ENCODE data around the gene ANKH.
A peak's percentile ranks its signal among the peaks of the same experiment; 100 is the strongest.

The ANKH gene

DNA sequence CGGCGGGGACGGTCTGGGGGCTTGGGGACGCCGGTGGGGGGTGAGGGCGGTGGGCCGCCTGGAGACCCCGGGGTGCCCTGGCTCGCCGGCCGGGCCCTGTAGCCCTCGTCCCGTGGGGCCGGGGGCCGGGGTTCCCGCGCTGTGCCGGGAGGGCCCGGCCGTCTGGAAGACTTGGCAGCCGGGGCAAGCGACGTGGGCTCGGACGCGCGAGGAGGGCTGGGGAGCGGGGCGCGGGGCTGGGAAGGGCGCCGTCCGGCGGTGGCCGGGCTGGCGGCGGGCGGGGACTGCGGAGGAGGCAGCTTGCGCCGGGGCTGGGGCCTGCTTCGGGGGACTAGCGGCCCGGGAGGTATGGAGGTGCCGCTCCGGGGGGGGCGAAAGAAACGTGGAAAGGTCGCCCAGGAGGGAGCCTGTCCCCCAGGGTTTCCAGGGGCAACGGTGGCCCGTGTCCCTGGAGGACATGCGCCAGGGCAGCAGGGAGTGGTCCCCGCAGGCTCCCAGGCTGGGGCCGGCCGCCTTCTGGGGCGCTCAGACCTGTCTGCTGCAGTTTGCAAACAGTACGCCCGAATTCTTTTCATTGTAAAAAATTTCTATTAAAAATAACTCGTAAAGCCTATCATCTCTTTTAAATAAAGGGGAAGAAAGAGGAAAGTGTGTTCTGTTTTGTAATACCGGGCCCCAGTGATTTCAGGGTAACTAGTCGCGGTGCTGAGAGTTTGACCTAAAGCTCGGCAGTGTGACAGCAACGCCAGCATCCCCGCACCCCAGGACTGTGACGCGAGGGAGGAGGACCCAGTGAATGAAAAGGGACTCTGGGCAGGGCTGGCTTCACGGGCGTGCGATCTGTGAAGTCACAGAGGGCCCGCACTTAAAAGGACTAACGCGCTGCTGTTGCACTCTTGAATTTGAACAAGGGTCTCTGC is 752 bp upstream of the ANKH start:
- Histone ChIP-seq H3K36me3 (ENCODE audit: insufficient read depth, low read length) (no peaks in the 10 kb centered on the region), H3K27me3 (ENCODE audit: insufficient read depth, low read length) (no peaks in the 10 kb centered on the region), H3K27ac (ENCODE audit: low read depth, low read length) (peak overlapping the region; percentile 72), H3K79me2 (ENCODE audit: control insufficient read depth, insufficient read depth, low read length, unreplicated experiment) (peaks cover 28% of the 10 kb centered on the region), H2AFZ (ENCODE audit: low read length, unreplicated experiment) (peak overlapping the region; percentile 0), H3K4me1 (ENCODE audit: control insufficient read depth, insufficient read depth, low read length, unreplicated experiment) (peaks cover 13% of the 10 kb centered on the region), H3K4me3 (ENCODE audit: low read depth, low read length) (peak overlapping the region; percentile 88)

DNA sequence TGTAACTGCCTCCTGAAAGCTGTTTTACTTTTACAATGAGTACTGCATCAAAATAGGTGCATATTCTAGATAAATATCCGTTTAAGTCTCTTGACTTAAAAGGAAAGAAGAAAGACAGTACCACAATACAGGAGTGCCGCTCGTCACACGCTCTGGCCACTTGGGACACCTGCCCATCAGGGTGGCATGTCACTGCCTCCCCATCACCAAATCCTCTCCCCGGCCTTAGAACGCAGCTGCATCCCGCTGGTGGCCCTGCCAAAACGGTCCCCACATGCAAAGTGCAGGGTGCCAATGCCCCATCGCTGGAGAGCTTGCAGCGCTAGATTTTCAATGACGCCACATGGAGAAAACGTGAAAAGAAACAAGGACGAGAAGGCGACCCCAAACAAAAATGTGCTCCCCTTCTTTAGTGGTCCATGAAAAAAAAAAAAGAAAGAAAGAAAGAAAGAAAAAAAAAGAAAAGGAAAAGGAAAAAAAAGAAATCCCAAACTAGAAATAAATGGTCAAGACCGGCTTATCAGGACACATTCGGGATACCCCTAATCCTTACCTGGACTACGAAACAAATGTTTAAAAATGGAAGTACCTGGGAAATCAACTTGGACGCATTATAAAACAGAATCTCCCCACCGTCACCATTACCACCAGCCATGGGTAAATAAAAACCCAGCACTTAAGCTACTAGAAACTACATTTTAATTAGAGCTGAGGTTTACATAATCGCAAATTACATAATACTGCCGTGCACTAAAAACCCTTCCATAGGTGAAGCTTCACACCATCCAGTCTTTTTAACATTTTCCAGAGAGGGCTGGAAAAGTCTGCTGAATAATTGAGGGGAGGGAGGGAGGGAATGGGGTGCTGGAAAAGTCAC is 1.0 kb downstream of the ANKH start:
- H3K27me3 ChIP-seq (ENCODE audit: insufficient read depth, low read length): no peaks in the 10 kb centered on the region
- H3K4me3 ChIP-seq (ENCODE audit: low read depth, low read length): peak overlapping the region; percentile 85
- H2AFZ ChIP-seq (ENCODE audit: low read length, unreplicated experiment): peak overlapping the region; percentile 16
- H3K27ac ChIP-seq (ENCODE audit: low read depth, low read length): peak overlapping the region; percentile 45
- H3K79me2 ChIP-seq (ENCODE audit: control insufficient read depth, insufficient read depth, low read length, unreplicated experiment): peaks cover 32% of the 10 kb centered on the region
- peaks cover 13% of the 10 kb centered on the region for H3K4me1 ChIP-seq (ENCODE audit: control insufficient read depth, insufficient read depth, low read length, unreplicated experiment)
- no peaks in the 10 kb centered on the region for H3K36me3 ChIP-seq (ENCODE audit: insufficient read depth, low read length)

DNA sequence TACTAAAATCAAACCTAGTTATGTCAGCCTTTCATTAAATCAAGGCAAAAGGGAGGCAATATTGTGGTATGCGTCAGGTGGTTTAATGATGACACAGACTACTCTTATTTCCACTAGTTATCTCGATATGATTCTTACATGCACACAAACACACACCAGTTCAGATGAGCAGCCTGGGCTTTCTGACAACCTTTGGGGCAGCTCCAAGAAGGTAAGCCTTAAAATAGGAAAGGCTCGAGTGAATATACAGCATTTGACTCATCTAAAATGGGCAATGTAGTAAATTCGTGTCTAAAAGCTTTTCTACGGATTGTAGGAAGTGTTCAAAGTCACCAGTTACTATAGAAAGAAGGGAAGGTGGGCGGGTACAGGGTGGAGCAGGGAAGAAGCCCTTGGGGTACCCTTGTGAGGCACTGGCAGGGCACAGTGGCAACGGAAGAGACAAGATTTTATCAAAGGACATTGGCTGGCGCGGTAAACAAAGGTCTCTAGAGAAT is 1.9 kb downstream of the ANKH start:
- Histone ChIP-seq H3K27ac (ENCODE audit: low read depth, low read length) (no peak overlapping the region), H3K79me2 (ENCODE audit: control insufficient read depth, insufficient read depth, low read length, unreplicated experiment) (peaks cover 37% of the 10 kb centered on the region), H3K4me3 (ENCODE audit: low read depth, low read length) (peak overlapping the region; percentile 85), H2AFZ (ENCODE audit: low read length, unreplicated experiment) (no peak overlapping the region), H3K27me3 (ENCODE audit: insufficient read depth, low read length) (no peaks in the 10 kb centered on the region), H3K4me1 (ENCODE audit: control insufficient read depth, insufficient read depth, low read length, unreplicated experiment) (peaks cover 13% of the 10 kb centered on the region), H3K36me3 (ENCODE audit: insufficient read depth, low read length) (no peaks in the 10 kb centered on the region)

DNA sequence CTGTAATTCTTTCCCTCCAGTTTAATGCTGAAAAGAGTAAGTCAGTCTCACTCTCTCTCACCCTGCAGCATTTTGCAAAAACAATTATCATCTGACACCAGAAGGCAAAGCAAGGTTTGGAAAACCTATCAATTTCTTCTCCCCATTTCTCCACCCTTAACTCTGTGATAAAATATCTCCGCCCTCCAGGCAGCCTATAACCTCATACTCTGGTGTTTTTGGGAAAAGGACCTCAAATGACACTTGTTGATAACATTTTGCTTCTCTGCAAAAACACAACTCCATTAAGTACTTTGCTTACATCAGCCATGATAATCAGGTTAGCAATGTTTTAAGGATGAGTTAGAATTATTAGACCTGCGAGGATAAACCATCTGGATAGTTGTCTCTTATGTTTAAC is 2.3 kb downstream of the ANKH start:
- Histone ChIP-seq H3K27ac (ENCODE audit: low read depth, low read length) (no peak overlapping the region), H3K27me3 (ENCODE audit: insufficient read depth, low read length) (no peaks in the 10 kb centered on the region), H3K4me1 (ENCODE audit: control insufficient read depth, insufficient read depth, low read length, unreplicated experiment) (peaks cover 13% of the 10 kb centered on the region), H3K79me2 (ENCODE audit: control insufficient read depth, insufficient read depth, low read length, unreplicated experiment) (peaks cover 41% of the 10 kb centered on the region), H2AFZ (ENCODE audit: low read length, unreplicated experiment) (no peak overlapping the region), H3K4me3 (ENCODE audit: low read depth, low read length) (peak overlapping the region; percentile 85), H3K36me3 (ENCODE audit: insufficient read depth, low read length) (no peaks in the 10 kb centered on the region)

DNA sequence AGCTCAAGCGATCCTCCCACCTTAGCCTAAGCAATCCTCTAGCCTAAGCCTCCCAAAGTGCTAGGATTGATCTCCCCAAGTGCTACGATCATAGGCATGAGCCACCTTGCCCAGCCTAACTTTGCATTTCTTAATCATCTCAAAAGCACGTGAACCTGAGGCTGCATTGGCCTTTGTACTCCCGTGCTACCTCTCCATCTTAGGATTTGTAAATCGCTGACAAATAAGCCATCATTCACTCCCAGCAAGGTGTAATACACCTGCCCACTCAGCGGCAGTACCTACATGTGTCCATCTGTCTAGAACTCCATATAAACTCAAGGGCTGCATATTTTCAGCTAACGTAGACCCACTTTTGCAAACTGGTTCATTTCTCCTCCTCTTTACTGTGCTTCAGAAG is 2.8 kb downstream of the ANKH start:
- Histone ChIP-seq H3K27me3 (ENCODE audit: insufficient read depth, low read length) (no peaks in the 10 kb centered on the region), H3K4me1 (ENCODE audit: control insufficient read depth, insufficient read depth, low read length, unreplicated experiment) (peaks cover 13% of the 10 kb centered on the region), H3K79me2 (ENCODE audit: control insufficient read depth, insufficient read depth, low read length, unreplicated experiment) (peaks cover 43% of the 10 kb centered on the region), H3K4me3 (ENCODE audit: low read depth, low read length) (peak overlapping the region; percentile 85), H2AFZ (ENCODE audit: low read length, unreplicated experiment) (no peak overlapping the region), H3K36me3 (ENCODE audit: insufficient read depth, low read length) (no peaks in the 10 kb centered on the region), H3K27ac (ENCODE audit: low read depth, low read length) (no peak overlapping the region)

DNA sequence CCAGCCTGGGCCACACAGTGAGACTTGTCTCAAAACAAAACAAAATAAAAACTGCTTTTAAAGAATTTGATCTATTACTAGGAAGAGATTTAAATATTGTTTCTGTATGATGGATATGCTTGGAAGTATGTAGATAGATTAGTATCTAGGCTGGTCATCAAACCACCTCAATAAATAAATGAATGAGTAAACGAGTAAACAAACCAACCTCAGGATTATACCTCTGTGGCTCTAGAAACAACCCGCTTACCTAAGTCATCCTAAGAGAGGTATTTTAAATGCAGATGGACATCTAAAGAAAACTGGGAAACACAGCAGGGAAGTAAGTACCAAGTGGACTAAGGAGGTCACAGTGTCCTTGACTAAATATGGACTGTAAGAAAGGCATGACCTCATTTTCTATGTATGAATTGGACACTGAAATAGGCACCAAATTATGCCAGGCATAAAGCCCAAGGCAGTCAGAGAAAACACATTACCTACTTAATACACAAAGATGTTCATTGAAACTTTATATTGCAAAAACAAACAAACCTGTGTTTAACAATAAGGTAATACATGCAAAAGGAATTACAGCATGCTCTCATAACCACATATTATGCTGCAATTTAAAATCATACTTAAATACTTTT is 7.3 kb downstream of the ANKH start:
- Histone ChIP-seq H3K79me2 (ENCODE audit: control insufficient read depth, insufficient read depth, low read length, unreplicated experiment) (peaks cover 50% of the 10 kb centered on the region), H3K27ac (ENCODE audit: low read depth, low read length) (no peak overlapping the region), H2AFZ (ENCODE audit: low read length, unreplicated experiment) (no peak overlapping the region), H3K36me3 (ENCODE audit: insufficient read depth, low read length) (no peaks in the 10 kb centered on the region), H3K27me3 (ENCODE audit: insufficient read depth, low read length) (no peaks in the 10 kb centered on the region), H3K4me3 (ENCODE audit: low read depth, low read length) (no peak overlapping the region), H3K4me1 (ENCODE audit: control insufficient read depth, insufficient read depth, low read length, unreplicated experiment) (peaks cover 5% of the 10 kb centered on the region)

DNA sequence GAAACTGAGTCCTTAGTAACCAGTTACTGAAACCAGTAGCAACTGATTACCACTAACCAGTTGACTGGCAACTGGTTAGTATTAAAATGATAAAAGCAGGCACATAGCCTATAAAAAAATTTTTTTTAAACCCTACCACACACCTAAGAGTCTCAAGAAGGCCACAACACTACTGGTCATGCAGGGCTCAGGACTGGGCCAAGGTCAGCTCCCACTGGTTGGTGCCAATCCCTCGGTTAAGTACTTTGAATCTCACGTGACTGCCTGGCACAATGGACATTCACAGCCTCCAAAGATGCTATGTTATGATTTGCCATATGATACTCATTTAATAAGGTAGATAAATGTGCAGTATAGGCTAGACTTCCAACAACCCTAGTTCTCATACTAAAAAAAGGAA is 8.5 kb downstream of the ANKH start:
- Histone ChIP-seq H3K27ac (ENCODE audit: low read depth, low read length) (no peak overlapping the region), H3K36me3 (ENCODE audit: insufficient read depth, low read length) (no peaks in the 10 kb centered on the region), H3K4me3 (ENCODE audit: low read depth, low read length) (no peak overlapping the region), H2AFZ (ENCODE audit: low read length, unreplicated experiment) (no peak overlapping the region), H3K4me1 (ENCODE audit: control insufficient read depth, insufficient read depth, low read length, unreplicated experiment) (no peaks in the 10 kb centered on the region), H3K79me2 (ENCODE audit: control insufficient read depth, insufficient read depth, low read length, unreplicated experiment) (peaks cover 40% of the 10 kb centered on the region), H3K27me3 (ENCODE audit: insufficient read depth, low read length) (no peaks in the 10 kb centered on the region)

DNA sequence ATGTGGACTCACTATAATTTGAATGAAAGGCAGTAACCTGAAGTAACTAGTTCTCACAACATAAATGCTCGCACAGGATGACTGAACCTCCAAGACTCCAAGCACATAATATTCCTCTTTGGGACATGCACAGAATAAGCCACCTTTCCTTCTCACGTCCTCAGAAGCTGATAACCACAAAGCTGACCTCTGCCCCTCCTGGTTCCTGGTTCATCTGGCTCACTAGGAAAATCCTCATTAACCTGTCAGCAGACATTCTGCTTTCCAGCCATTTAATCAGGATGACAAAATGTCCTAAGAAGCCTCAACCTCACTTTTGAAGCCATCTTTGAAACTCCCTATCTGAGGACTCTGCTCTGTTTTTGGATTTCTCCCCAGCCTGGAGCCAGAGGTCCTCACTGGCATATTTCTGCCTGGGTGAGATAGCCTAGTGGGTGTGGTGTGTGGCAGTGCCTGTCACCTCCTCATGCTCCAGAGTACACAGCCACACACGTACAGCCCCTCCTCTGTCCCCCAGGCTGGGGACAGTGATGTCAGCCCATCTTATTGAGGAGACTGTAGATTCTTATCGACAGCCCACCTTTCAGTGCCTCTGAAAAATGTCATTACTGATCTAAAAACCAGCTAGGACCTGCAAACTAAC is 10.3 kb downstream of the ANKH start:
- H3K79me2 ChIP-seq (ENCODE audit: control insufficient read depth, insufficient read depth, low read length, unreplicated experiment): peaks cover 40% of the 10 kb centered on the region

DNA sequence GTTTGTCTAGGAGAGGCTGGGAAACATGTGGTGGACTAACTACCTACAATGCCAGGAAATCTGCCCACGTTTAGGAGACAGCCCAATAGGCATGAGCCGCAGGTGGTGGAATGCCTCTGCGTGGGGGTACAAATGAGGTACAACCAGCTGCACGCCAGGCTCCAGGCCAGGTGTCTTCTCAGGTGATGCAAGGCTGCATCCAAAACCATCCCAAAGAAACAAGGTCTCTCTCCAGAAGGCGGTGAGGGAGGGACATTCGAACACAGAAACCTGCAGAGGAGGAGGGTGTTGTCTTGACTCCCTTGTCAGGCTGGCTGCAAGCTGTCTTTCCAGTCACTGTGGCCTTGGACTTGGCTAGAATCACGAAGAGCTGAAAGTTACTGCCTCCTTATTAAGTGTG is 11.6 kb downstream of the ANKH start:
- H3K36me3 ChIP-seq (ENCODE audit: insufficient read depth, low read length): no peaks in the 10 kb centered on the region
- H3K4me1 ChIP-seq (ENCODE audit: control insufficient read depth, insufficient read depth, low read length, unreplicated experiment): no peaks in the 10 kb centered on the region
- no peak overlapping the region for H3K4me3 ChIP-seq (ENCODE audit: low read depth, low read length)
- no peak overlapping the region for H3K27ac ChIP-seq (ENCODE audit: low read depth, low read length)
- H3K79me2 ChIP-seq (ENCODE audit: control insufficient read depth, insufficient read depth, low read length, unreplicated experiment): peaks cover 41% of the 10 kb centered on the region
- no peaks in the 10 kb centered on the region for H3K27me3 ChIP-seq (ENCODE audit: insufficient read depth, low read length)
- H2AFZ ChIP-seq (ENCODE audit: low read length, unreplicated experiment): no peak overlapping the region

More for the DNA sequence above, 10.3 kb downstream of the ANKH start:
- no peaks in the 10 kb centered on the region for H3K36me3 ChIP-seq (ENCODE audit: insufficient read depth, low read length)
- H3K27ac ChIP-seq (ENCODE audit: low read depth, low read length): no peak overlapping the region
- H2AFZ ChIP-seq (ENCODE audit: low read length, unreplicated experiment): no peak overlapping the region
- no peaks in the 10 kb centered on the region for H3K4me1 ChIP-seq (ENCODE audit: control insufficient read depth, insufficient read depth, low read length, unreplicated experiment)
- H3K4me3 ChIP-seq (ENCODE audit: low read depth, low read length): no peak overlapping the region
- H3K27me3 ChIP-seq (ENCODE audit: insufficient read depth, low read length): no peaks in the 10 kb centered on the region

DNA sequence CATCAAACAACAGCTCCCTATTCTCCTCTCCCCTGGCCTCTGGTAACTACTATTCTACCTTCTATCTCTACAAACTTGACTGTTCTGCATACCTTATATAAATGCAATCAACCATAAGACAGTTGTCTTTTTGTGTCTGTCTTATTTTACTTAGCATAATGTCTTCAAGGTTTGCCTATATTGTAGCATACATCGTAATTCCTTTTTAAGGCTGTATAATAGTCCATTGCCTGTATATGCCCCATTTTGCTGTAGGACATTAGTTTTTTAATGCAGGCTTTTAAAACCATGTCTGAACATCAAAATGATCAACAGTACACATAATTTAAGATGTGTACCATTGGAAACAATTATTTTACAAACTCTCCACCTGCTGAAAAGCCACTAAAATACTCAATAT is 12.4 kb downstream of the ANKH start:
- Histone ChIP-seq H3K4me3 (ENCODE audit: low read depth, low read length) (no peak overlapping the region), H3K27ac (ENCODE audit: low read depth, low read length) (no peak overlapping the region), H2AFZ (ENCODE audit: low read length, unreplicated experiment) (no peak overlapping the region), H3K79me2 (ENCODE audit: control insufficient read depth, insufficient read depth, low read length, unreplicated experiment) (peaks cover 39% of the 10 kb centered on the region), H3K4me1 (ENCODE audit: control insufficient read depth, insufficient read depth, low read length, unreplicated experiment) (no peaks in the 10 kb centered on the region), H3K27me3 (ENCODE audit: insufficient read depth, low read length) (no peaks in the 10 kb centered on the region), H3K36me3 (ENCODE audit: insufficient read depth, low read length) (no peaks in the 10 kb centered on the region)

Measured in ACC112 (cell line).